Ishikawa (cell line): ENCODE data around the gene SMKR1.

ENCODE experiments used
- EP300 ChIP-seq: IDR thresholded peaks from 2 replicates; pipeline ENCODE4 v1.6.1; 2012; ENCODE audit warnings: borderline replicate concordance
- NFIC ChIP-seq: IDR thresholded peaks from 2 replicates; pipeline ENCODE4 v1.6.1; 2012
- TCF12 ChIP-seq: IDR thresholded peaks from 2 replicates; pipeline ENCODE4 v1.6.1; 2012; ENCODE audit warnings: low read depth
- ZBTB7A ChIP-seq: IDR thresholded peaks from 2 replicates; pipeline ENCODE4 v1.6.1; 2012; ENCODE audit warnings: low read depth

DNA sequence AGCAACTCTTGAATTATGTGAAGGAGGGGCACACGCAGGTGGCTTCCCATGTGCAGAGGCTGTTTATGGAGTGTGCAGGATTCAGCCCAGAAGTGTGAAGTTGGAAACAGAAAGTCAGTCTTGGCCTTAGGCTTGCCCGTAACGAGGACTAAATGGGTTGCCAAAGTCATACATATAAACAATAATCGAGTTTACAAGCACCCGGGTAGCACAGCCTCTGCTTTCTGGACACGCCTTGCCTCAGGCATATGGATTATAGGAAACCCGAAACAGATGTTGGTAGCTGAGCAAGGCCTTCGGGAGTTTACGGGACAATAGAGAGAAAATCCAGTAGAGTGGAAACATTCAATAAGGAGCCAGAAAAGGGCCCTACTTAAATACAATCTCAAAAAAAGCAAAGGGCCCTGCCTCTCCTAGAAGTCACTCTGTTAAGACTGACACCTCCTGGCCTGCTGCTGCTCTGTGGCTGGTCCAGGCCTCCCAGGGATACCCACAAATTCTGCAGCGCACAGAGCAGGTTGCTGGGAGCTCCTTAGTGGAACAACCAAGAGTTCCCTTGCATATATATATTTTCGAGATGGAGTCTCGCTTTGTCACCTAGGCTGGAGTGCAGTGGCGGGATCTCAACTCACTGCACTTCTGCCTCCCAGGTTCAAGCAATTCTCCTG, 48.5 kb downstream of the SMKR1 start:
- TF ChIP-seq TCF12 (no peak), ZBTB7A (no peak), EP300 (no peak), NFIC (no peak)
